G401.6 (cell line): ENCODE measurements around the gene SNURF.
"Not testable (repeated sequence)": the region's sequence is repeated elsewhere in the genome, so short reads cannot be mapped to it uniquely, and the experiment has no call there.

Experiments used
- FAIRE-seq: peaks from 2 replicates; lab custom pipeline; 2012; peaks lifted over from hg19 to GRCh38; lab: Jason Lieb, UNC

The SNURF gene

DNA sequence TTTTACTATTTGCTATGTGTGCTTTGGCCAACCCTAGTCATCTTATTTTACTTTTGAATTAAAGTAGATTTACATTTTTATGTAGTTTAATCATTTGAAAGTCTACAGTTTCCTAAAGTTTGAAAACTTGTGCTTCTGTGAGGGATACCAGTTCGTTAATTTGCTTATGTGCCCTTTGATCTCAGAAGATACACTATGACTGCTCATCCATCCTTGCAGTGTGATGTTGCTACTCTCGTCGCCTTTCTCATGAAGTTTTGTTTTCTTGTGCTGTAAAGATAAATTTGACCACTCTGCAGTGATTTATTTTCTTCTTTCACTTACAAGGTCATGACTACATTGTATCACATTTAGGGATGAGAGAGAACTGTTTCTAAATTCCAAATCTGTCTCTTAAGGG is 16.3 kb downstream of the SNURF start:
- FAIRE-seq = no peak

GRCh38 chr15:24971772-24972171 is 17.0 kb downstream of the SNURF start:
- FAIRE-seq = no peak

GRCh38 chr15:24972707-24973106 is 17.9 kb downstream of the SNURF start:
- FAIRE-seq = not testable (repeated sequence)

- FAIRE-seq = no peak
Observed at GRCh38 chr15:24976932-24977331, 22.1 kb downstream of the SNURF start.

DNA sequence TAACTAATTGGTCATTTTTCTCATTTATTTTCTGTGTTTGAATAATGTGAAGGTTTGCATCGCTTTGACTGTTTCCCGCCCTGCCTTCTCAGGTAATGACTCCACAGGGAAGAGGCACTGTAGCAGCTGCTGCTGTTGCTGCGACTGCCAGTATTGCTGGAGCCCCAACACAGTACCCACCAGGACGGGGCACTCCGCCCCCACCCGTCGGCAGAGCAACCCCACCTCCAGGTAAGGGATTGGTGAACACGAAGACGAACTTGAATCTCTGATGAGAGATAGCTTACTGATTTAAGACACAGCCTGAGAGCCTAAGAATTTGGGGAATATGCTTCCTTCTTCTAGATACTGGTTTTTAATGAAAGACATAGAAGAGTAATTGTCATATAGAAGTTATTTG is 22.9 kb downstream of the SNURF start:
- no peak for FAIRE-seq

GRCh38 chr15:24985224-24985623 is 30.4 kb downstream of the SNURF start:
- FAIRE-seq = no peak

GRCh38 chr15:24986653-24987052 is 31.9 kb downstream of the SNURF start:
- no peak for FAIRE-seq
